ENCODE data around the gene VIPAS39. TPM values are rescaled to one million over a fixed set of nuclear protein-coding genes. Genes with fewer than 3 reads are reported as not detected.

VIPAS39 gene
- total RNA-seq, 1 experiment from 2014 or later = 16.7 TPM

DNA sequence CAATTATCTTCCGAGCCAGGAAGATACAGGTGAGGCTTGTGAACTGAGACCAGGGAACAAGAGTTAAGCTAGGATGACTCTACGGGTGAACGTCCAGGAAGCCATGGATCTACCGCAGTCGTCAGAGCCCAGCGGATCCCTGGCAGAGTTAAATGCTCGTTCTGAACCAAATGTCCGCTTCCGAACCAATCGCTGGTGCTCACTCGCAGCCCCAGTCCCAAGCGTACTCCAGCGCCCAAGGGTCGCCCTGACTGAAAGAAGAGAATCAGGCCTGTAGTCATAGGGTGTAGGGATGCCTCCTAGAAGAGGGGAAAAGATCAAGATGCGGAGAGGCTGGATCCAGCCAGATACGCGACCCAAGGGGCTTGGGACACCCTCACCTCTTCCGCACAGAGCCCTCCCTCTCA lies 283 bp downstream of the VIPAS39 start:
- Histone ChIP-seq H3K4me1 (ENCODE audit: insufficient read depth, low read length, poor library complexity, severe bottlenecking) (peaks cover 14% of the 10 kb centered on the region), H3K36me3 (ENCODE audit: insufficient read depth, low read length, poor library complexity, severe bottlenecking) (peaks cover 32% of the 10 kb centered on the region), H3K27me3 (replicated peaks; ENCODE audit: insufficient read depth, low read depth, low read length, poor library complexity) (no peaks in the 10 kb centered on the region), H3K4me3 (ENCODE audit: low read depth, low read length, poor library complexity, severe bottlenecking) (peak overlapping the region; percentile 88), H3K27ac (ENCODE audit: low read depth, low read length, poor library complexity, severe bottlenecking) (peak overlapping the region; percentile 95), H3K9me3 (ENCODE audit: low read depth, low read length, poor library complexity, severe bottlenecking) (no peaks in the 10 kb centered on the region)
- intact Hi-C loops (cut with micrococcal nuclease; ENCODE audit: unreplicated experiment) = loop anchor here (2.0 kb wide), 1 partner anchor 136 kb away; the partner anchor contains the start of genes GSTZ1 and POMT2
- ChIA-PET POLR2A (ENCODE audit: low non-redundant PET) (no interaction called here), CTCF (no interaction called here)
- DNase-seq (ENCODE audit: low spot score) = no peak
- no TSS peak for BruUV-seq (replicated peaks)
- no peak for TF ChIP-seq EZH2 (IDR thresholded peaks at IDR 0.05; ENCODE audit: borderline replicate concordance, low read depth, low read length, poor library complexity, severe bottlenecking)
- TF ChIP-seq, protein P1, sequence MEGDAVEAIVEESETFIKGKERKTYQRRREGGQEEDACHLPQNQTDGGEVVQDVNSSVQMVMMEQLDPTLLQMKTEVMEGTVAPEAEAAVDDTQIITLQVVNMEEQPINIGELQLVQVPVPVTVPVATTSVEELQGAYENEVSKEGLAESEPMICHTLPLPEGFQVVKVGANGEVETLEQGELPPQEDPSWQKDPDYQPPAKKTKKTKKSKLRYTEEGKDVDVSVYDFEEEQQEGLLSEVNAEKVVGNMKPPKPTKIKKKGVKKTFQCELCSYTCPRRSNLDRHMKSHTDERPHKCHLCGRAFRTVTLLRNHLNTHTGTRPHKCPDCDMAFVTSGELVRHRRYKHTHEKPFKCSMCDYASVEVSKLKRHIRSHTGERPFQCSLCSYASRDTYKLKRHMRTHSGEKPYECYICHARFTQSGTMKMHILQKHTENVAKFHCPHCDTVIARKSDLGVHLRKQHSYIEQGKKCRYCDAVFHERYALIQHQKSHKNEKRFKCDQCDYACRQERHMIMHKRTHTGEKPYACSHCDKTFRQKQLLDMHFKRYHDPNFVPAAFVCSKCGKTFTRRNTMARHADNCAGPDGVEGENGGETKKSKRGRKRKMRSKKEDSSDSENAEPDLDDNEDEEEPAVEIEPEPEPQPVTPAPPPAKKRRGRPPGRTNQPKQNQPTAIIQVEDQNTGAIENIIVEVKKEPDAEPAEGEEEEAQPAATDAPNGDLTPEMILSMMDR (conservative IDR thresholded peaks at IDR 0.05; ENCODE audit: low read depth, low read length) = no peak

DNA sequence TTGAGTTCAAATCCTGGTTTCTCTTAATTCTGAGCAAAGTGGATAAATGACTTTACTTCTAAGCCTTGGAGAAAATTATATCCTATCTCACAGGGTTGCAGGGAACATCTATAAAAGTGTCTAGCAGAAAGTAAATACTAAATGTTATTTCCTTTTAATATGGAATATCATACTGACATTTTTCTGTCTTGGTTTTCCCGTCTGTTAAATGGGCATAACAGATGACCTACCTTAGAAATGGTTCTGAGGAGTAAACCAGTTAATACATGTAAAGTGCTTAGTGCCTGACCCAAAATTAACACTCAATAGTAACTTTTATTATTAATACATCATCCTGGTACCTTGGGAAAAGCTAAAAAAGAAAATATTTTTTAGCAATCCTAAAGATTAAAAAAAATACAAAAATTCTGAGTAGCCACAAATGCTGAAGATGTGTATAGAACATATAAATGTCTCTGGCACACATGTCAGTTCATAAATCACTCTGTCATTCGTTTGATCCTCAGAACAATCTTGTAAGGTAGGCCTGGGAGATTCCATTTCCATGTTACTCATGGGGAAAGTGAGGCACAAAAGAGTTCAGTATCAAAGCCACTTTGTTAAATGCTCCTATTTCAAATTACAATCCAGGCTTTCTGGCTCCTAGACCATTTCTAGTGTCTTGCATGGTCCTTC lies 1.3 kb downstream of the VIPAS39 start:
- TF ChIP-seq EZH2 (IDR thresholded peaks at IDR 0.05; ENCODE audit: borderline replicate concordance, low read depth, low read length, poor library complexity, severe bottlenecking) = no peak
- TF ChIP-seq, protein P1 (conservative IDR thresholded peaks at IDR 0.05; ENCODE audit: low read depth, low read length) = no peak
- Histone ChIP-seq H3K36me3 (ENCODE audit: insufficient read depth, low read length, poor library complexity, severe bottlenecking) (peaks cover 27% of the 10 kb centered on the region), H3K27ac (ENCODE audit: low read depth, low read length, poor library complexity, severe bottlenecking) (peak overlapping the region; percentile 95), H3K4me3 (ENCODE audit: low read depth, low read length, poor library complexity, severe bottlenecking) (peak overlapping the region; percentile 88), H3K4me1 (ENCODE audit: insufficient read depth, low read length, poor library complexity, severe bottlenecking) (peaks cover 14% of the 10 kb centered on the region), H3K27me3 (replicated peaks; ENCODE audit: insufficient read depth, low read depth, low read length, poor library complexity) (no peaks in the 10 kb centered on the region), H3K9me3 (ENCODE audit: low read depth, low read length, poor library complexity, severe bottlenecking) (no peaks in the 10 kb centered on the region)
- ChIA-PET POLR2A (ENCODE audit: low non-redundant PET) (no interaction called here), CTCF (no interaction called here)
- no peak for DNase-seq (ENCODE audit: low spot score)
- no TSS peak for BruUV-seq (replicated peaks)
- intact Hi-C loops (cut with micrococcal nuclease; ENCODE audit: unreplicated experiment) = loop anchor here (2.0 kb wide), 1 partner anchor 135 kb away; the partner anchor contains the start of genes GSTZ1 and POMT2

DNA sequence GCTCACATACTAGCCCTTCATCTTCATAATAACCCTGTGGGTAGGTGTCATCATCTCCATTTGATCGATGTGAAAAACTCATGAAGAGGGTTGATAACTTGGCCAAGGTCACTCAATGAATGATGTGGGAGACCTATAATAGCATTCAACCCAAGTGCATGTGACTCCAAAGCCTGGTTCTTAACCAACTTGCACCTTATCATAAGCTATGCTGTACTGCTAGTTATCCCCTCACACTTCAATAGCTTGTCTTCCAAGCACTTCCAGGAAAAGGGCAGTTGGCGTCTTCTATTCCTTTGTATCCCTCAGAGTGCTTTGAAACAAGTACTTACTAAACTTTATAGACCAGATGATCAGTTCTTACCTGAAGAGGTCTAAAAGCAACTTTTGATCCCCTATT lies 15.2 kb downstream of the VIPAS39 start:
- intact Hi-C loops (cut with micrococcal nuclease; ENCODE audit: unreplicated experiment) = no loop called here

More for the DNA sequence above, 15.2 kb downstream of the VIPAS39 start:
- CTCF ChIA-PET = no interaction called here
- Histone ChIP-seq H3K4me1 (ENCODE audit: insufficient read depth, low read length, poor library complexity, severe bottlenecking) (no peaks in the 10 kb centered on the region), H3K4me3 (ENCODE audit: low read depth, low read length, poor library complexity, severe bottlenecking) (no peak overlapping the region), H3K9me3 (ENCODE audit: low read depth, low read length, poor library complexity, severe bottlenecking) (no peaks in the 10 kb centered on the region), H3K27me3 (replicated peaks; ENCODE audit: insufficient read depth, low read depth, low read length, poor library complexity) (no peaks in the 10 kb centered on the region), H3K27ac (ENCODE audit: low read depth, low read length, poor library complexity, severe bottlenecking) (no peak overlapping the region), H3K36me3 (ENCODE audit: insufficient read depth, low read length, poor library complexity, severe bottlenecking) (peaks cover 20% of the 10 kb centered on the region)
- TF ChIP-seq EZH2 (IDR thresholded peaks at IDR 0.05; ENCODE audit: borderline replicate concordance, low read depth, low read length, poor library complexity, severe bottlenecking) = no peak
- TF ChIP-seq, protein P1 (conservative IDR thresholded peaks at IDR 0.05; ENCODE audit: low read depth, low read length) = no peak
- no peak for DNase-seq (ENCODE audit: low spot score)
- no TSS peak for BruUV-seq (replicated peaks)
- POLR2A ChIA-PET (ENCODE audit: low non-redundant PET) = no interaction called here

Data from A673 (cell line).